OCI-LY3 (cell line): ENCODE data around the gene CCDC187.

Experiments
- CTCF ChIP-seq: fragments of 200-600, 300-600 bp; sonication (generic); IDR thresholded peaks from 2 replicates; pipeline ENCODE4 v1.5.1; 2014; ENCODE audit warnings: antibody characterized with exemption, low read length, low read depth
- EZH2phosphoT487 ChIP-seq: fragments of 200-600 bp; shearing (Covaris generic); IDR thresholded peaks from 2 replicates; pipeline ENCODE4 v1.6.1; 2018; ENCODE audit warnings: antibody characterized with exemption, mixed run types, low read depth

- TF ChIP-seq CTCF (no peak), EZH2phosphoT487 (no peak)
These were observed 8.1 kb upstream of the CCDC187 start for GRCh38 chr9:136312009-136312375.
